Measurements from ENCODE around the gene PPP2R5D.
A peak's percentile ranks its signal among the peaks of the same experiment; 100 is the strongest.
"Not testable (repeated sequence)": the region's sequence is repeated elsewhere in the genome, so short reads cannot be mapped to it uniquely, and the experiment has no call there.

PPP2R5D gene

GRCh38 chr6:43033496-43034189, 49.3 kb downstream of the PPP2R5D start:
- no peak for DNase-seq

- no peak for DNase-seq
These were observed 49.8 kb downstream of the PPP2R5D start for GRCh38 chr6:43034190-43034525.

GRCh38 chr6:43035495-43036194, 51.3 kb downstream of the PPP2R5D start:
- no peak for DNase-seq

- no peak for DNase-seq
These were observed 52.3 kb downstream of the PPP2R5D start for GRCh38 chr6:43036712-43037111.

- no peak for DNase-seq
These were observed 52.8 kb downstream of the PPP2R5D start for GRCh38 chr6:43037197-43037596.

GRCh38 chr6:43037706-43038105, 53.3 kb downstream of the PPP2R5D start:
- DNase-seq: no peak

GRCh38 chr6:43038727-43039126, 54.4 kb downstream of the PPP2R5D start:
- no peak for DNase-seq

GRCh38 chr6:43040542-43041257, 56.3 kb downstream of the PPP2R5D start:
- DNase-seq: no peak

GRCh38 chr6:43041475-43041874, 57.1 kb downstream of the PPP2R5D start:
- not testable (repeated sequence) for DNase-seq

- no peak for DNase-seq
These were observed 58.9 kb downstream of the PPP2R5D start for GRCh38 chr6:43043310-43043709.

GRCh38 chr6:43045371-43045930, 61.1 kb downstream of the PPP2R5D start:
- no peak for DNase-seq

- DNase-seq: no peak
These were observed 63.6 kb downstream of the PPP2R5D start for GRCh38 chr6:43047998-43048397.

GRCh38 chr6:43050981-43051380, 66.6 kb downstream of the PPP2R5D start:
- DNase-seq: no peak

GRCh38 chr6:43052225-43052841, 68.0 kb downstream of the PPP2R5D start:
- no peak for DNase-seq

- DNase-seq: no peak
These were observed 68.6 kb downstream of the PPP2R5D start for GRCh38 chr6:43052842-43053544.

GRCh38 chr6:43053545-43054205, 69.3 kb downstream of the PPP2R5D start, which contains the start of gene CUL7:
Gene CUL7 (minus strand): TSS chr6:43053851. CDS start chr6:43052788, 1,063 bp downstream.
- DNase-seq: peak; percentile 89

GRCh38 chr6:43054206-43054943, 70.0 kb downstream of the PPP2R5D start:
- DNase-seq: no peak

- no peak for DNase-seq
These were observed 71.6 kb downstream of the PPP2R5D start for GRCh38 chr6:43055966-43056365.

GRCh38 chr6:43058531-43058930, 74.2 kb downstream of the PPP2R5D start:
- no peak for DNase-seq

GRCh38 chr6:43059168-43060033, 75.0 kb downstream of the PPP2R5D start, which contains the start of the genes KLC4 and MRPL2:
Gene KLC4 (plus strand): TSS chr6:43059631. CDS start chr6:43061336, 1,705 bp downstream.
Gene MRPL2 (minus strand): TSS chr6:43059434. CDS start chr6:43059381, 53 bp downstream.
- DNase-seq: peak; percentile 98

Data from activated T-cell treated with anti-CD3 and anti-CD28 coated beads, Interleukin-2, amount 50 U/mL, for 1 hour (primary cell).